IPS DF 4.7 (cell line): ENCODE measurements around the gene KLHL26.
A peak's percentile ranks its signal among the peaks of the same experiment; 100 is the strongest.

ENCODE experiments used
- DNase-seq: peaks from one replicate; pipeline ENCODE4 v3.0.0-alpha.2; 2013; ENCODE audit warnings: low spot score; ENCODE audit errors: extremely low read depth

The KLHL26 gene

GRCh38 chr19:18612772-18613588 is 23.8 kb upstream of the KLHL26 start, which contains the start of gene TMEM59L:
Gene TMEM59L, plus strand, starts transcription at chr19:18612870. Its CDS starts 89 bp downstream, at chr19:18612959.
- DNase-seq, result no peak

GRCh38 chr19:18613589-18614234 is 23.1 kb upstream of the KLHL26 start:
- DNase-seq, result no peak

GRCh38 chr19:18616023-18616422 is 20.8 kb upstream of the KLHL26 start:
- DNase-seq, result no peak

GRCh38 chr19:18617562-18617961 is 19.3 kb upstream of the KLHL26 start:
- no peak for DNase-seq

- no peak for DNase-seq
Measured at GRCh38 chr19:18618236-18618635, 18.6 kb upstream of the KLHL26 start.

GRCh38 chr19:18620311-18620710 is 16.5 kb upstream of the KLHL26 start:
- no peak for DNase-seq

GRCh38 chr19:18620902-18621301 is 15.9 kb upstream of the KLHL26 start:
- DNase-seq, result no peak

GRCh38 chr19:18626906-18627305 is 9.9 kb upstream of the KLHL26 start:
- DNase-seq, result no peak

- DNase-seq, result no peak
Measured at GRCh38 chr19:18629166-18630088, 7.4 kb upstream of the KLHL26 start.

- no peak for DNase-seq
Measured at GRCh38 chr19:18633321-18633720, 3.5 kb upstream of the KLHL26 start.

- no peak for DNase-seq
Measured at GRCh38 chr19:18634612-18635297, 2.1 kb upstream of the KLHL26 start.

- DNase-seq, result no peak
Measured at GRCh38 chr19:18635831-18636182, 1.0 kb upstream of the KLHL26 start.

- DNase-seq, result peak; percentile 60
Measured at GRCh38 chr19:18636183-18636968, 452 bp upstream of the KLHL26 start.

GRCh38 chr19:18637673-18638630 is 1.1 kb downstream of the KLHL26 start:
- no peak for DNase-seq

GRCh38 chr19:18639706-18640243 is 2.9 kb downstream of the KLHL26 start:
- no peak for DNase-seq

GRCh38 chr19:18644196-18645034 is 7.6 kb downstream of the KLHL26 start:
- DNase-seq, result no peak

GRCh38 chr19:18645035-18645511 is 8.2 kb downstream of the KLHL26 start:
- no peak for DNase-seq
